GM21576 (cell line): ENCODE data around the gene NFIA.

Experiments
- ATAC-seq: cut with Tn5 transposase; IDR thresholded peaks from one replicate; pipeline ENCODE4 v1.9.1; 2021; ENCODE audit warnings: mild to moderate bottlenecking, moderate library complexity; ENCODE audit not compliant: unreplicated experiment

The NFIA gene

DNA sequence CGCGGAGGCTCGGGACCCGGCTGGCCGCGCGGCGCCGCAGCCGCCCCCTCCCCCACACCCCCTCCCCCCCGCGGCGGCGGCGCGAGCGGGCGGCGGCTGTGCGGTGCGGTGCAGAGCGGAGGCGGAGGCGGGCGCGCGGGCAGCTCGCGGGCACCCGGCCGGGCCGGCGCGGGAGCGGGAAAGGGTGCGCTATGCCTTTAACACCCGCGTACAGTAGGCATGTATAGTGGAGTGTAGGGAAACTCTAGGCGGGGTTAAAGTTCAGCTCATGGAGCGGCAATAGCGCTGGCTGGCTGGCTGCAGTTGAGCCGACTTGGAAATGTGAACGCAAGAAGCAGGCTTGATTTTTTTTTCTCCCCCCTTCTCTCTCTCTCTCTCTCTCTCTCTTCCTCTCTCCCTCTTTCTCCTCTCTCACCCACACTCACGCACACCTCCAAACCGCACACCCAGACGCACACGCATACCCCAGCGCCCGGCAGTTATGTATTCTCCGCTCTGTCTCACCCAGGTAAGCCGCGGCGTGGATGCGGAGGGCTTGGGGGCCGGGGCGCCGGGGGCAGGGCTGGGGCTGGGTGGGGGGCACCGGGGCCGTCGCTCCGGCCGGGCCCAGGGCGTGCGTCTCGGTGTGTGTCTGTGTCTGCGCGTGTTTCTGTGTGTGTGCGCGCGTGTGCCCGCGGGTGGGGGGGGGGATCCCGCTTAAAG is at the start of gene NFIA:
Gene NFIA (plus strand): TSS at position 251 of the 702 bp plus-strand sequence.
- ATAC-seq: no peak

DNA sequence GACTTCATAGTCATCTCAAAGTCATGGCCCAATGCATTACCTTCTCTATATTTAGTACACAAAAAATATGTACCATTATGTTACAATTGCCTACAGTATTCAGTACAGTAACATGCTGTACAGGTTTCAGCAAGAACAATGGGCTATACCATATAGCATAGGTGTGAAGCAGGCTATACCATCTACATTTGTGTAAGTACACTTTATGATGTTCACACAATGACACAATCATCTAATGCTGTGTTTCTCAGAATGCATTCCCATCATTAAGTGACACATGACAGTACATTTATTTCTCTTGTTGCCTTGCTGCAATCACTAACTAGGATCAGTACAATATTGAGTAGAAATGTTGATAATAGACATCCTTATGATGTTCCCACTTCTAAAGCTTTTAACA is 46.5 kb upstream of the NFIA start:
- ATAC-seq: no peak

DNA sequence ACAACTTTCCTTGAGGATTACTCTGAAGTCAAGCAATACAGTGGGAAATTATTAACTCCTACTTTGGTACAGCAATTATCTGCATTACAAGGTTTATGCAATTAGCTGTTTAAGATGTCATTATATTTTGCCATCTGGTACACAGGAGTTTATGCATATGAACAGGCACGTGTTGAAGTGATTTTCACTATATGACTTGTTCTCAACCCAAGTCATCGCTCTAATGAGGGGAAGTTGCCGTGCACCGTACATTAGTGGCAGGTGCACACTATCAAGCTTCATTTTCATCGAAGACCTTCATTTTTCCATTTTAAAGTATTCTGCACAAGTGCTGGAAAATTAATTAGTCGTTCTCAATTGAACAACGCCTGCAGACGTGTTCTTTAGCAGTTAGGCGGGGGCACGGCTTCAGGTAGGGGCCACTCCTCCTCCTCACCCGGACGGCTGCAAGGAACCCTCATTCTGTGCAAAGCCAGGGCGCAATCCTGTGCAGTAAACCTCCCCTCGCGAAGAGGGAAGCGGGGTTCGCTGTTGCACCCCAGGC is 39.8 kb upstream of the NFIA start:
- ATAC-seq: no peak

DNA sequence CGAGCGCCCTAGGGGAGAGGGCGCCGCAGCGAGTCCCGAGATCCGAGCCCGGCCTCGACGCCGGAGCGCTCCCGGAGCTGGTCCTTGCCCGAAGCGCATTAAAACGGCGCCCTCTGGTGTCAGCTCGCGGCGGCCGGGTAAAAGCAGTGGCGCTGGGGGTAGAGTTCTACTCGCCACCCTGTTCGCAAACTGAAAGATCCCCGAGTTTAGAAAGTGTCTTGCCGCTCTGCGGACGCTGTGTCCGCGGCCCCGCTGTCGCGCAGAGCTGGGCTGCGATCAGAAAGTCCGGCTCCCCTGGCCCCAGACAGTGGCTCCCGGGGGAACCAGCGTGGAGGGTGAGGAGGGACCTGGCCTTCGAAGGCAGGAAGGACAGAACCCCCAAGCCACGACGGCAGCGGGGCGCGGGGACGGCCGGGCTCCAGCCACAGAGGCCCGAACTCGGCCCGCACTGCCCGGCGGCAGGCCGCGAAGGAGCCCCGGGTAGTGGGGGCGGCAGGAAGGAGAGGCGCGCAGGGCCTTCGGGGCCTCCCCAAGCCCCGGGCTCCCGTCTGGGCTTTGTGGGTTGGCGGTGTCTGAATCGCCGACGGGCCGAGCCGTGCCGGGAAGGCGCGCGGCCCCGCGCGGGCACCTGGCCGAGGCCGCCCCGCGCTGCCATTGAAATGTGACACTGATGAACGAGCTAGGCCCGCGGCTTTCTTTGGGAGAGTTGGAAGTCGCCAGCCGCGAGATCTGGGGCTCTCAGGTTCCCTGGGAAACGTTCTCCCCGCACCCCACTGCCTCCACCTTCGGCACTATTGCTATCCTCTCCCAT is 39.1 kb upstream of the NFIA start:
- peak; percentile 75 for ATAC-seq

DNA sequence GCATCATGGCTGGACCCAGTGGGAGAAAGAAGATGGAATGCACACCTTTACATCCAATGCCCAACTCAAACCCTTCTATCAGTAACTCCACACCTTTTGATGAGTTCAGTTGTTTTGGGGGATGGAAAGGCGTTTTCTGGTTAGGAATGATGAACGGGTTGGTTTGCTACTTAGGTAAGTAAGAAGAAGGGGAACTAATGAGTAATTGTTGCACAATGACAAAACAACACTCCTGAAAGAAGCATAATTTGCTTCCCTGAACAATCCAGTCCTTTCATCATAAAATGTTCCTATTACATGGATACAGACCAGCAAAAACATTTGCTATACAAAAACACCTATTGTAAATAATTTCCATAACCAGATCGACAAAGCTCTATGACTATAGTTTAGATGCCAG is 35.9 kb upstream of the NFIA start:
- ATAC-seq: no peak

DNA sequence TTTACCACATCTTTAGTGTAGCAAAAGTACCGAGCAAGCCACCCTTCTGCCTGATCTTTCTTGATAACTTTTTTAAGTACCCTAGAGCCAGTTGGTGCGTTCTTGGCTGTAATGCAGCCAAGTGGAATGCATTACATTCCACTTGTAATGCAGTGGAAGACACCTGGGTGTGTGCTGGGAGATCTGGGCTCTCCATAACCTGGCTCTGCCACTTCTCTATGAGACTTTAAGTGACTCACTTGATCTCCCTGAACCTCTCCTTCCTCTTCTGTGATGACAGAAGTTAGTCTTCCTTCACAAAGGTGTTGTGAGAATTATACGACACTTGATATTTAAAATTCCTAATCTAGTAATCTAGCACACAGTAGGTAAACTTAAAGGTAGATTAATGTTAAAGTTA is 35.3 kb upstream of the NFIA start:
- no peak for ATAC-seq

DNA sequence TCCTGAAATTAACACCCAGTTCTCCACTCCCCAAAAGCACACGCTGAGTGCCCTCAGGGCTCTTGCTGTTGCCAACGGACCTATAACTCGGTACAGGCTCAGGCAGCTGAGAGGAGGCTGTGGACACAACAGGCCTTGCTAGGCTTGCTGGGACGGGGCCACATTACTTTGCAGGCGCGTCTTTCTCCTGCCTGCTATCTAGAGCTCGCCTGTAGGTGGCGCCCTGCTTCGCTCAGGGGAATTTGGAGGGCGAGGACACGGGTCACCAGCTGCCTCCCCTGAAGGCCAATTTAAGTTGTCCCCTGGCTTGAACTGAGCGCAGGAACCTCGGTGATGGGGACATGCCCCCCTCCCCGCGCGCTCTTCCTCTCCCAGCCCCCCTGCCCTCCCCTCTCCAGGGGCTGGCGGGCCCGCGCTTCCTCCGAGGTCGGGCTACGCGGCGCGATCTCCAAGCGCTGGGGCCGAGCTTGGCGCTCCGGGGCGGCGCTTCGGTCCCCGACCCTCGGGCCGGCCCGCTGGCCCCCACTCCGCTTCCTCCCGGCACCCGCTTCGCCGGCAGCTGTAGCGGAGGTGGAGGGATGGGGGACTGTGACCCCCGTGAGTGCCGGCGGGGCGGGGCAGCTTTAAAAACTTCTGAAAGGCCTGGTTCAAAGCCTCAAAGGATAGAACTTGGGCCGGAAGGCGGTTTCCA is 32.4 kb upstream of the NFIA start:
- peak; percentile 84 for ATAC-seq

DNA sequence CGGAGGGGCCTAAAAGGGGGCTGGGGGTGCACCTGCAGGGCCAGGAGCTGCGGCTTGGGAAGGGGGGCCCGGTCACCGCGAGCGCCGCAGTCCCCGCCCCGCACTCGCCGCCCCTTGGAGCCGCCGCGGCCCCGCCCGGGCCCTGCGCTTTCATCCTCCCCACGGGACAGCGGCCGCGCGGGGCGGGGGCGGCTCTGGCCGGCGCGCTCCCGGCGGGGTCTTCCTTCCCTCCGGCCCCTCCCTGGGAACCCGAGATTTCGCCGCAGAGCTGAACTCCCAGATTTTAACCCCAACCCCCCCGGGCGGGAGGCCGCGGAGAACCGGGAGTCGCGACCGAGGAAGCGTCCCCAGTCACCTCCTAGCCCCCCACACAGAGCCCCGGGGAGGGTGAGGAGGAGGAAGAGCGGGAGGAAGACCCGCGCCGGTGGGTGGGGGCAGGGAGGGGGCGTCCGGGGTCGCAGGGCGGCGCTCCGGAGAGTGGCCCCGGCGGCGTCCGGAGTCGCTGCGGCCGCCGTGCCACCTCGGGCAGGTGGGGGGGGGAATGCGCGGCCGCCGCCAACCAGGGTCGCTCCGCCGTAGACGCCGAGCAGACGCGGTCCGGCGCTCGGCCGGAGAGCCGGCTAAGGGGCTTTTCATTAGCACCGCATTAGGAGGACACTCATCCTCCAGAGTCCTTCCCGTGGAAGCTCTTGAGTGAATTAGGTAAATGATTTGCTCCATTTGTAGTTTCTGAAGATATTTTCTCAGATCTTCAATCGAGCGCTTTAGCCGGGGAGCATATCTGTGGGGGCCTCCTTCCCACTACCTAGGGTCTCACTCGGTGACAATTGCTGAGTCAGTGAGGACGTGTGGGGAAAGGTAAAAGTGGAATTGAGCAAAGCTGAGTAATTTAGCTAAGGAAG is 31.6 kb upstream of the NFIA start:
- no peak for ATAC-seq

DNA sequence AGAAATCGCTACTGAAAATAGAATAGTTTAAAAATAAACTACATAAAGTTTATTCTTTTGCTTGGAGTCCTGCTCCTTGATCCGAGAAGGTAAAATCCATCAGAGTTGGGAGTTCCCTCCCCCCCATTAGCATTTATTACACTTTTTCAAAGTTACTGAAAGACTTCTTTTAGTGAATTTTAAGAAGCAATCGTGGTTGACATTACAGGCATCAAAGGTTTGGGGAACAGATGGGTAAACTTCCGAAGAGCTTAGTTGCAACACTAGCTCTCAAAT is 31.0 kb upstream of the NFIA start:
- no peak for ATAC-seq

DNA sequence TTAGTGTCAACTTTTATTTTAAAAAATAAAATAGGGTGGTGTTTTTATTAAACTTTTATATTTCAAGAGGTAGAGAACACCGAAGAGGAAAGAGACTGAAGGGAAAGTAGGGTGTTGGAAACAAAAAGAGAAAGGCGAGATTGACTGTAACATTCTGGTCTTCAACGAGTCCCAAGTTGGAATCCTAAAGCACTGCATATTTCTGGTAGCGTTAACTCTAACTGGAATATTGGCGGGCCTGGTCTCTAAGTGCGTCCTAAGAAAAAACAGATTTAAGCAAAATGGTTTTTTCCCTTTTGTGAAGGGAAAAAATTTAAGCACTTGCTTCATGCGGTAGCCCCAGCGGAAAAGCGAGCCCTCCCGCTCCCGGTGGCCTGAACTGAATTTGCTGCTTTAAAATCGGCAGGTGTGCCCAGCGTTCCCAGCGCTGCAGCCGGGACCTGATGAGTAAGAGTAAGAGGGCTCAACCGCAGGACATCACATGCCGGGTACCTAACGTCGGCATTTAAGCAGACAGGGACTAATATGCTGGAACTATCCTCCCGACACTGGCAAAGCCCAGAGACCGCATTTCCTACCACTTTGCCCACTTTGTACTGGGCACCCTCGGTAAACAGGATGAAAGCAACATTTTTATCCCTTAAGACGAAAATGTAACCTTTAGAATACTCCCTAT is 30.5 kb upstream of the NFIA start:
- ATAC-seq: no peak

DNA sequence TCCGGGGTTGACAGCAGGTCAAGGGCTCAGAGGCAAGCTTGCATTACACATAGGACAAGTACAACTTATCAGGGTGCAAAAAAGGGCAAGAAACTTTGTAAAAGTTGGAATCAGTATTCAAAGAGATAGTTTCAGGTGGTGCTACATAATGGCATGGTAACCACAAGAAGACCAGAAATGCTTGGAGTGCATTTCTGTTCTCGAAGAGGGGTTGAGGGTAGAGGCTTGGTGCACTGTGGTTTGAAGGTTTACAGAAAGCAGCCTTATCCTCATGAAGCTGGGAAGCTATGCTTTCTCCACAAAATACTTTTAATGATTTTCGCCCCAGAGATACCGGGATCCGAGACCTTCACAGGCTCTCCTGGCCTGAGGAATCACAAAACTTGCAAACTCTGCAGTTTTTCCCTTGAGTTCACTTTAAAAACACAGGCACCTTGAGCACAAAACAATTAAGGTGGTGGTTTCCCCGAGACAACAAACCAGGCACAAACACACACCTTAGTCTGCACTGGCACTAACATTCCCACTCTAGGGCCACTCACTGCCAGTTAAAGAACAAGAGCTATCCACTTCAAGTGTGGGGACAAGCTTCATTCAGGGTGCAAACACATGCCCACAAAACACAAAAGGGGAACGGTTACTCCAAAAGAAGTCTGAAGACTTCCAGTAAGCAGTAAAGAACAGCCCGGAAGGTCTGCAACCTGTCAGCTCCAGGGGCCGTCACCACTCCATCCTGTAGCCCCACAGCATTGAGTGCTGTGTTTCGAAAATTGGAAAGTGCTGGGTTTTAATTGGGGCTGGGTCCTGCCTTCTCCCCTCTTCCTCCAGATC is 29.8 kb upstream of the NFIA start:
- no peak for ATAC-seq

DNA sequence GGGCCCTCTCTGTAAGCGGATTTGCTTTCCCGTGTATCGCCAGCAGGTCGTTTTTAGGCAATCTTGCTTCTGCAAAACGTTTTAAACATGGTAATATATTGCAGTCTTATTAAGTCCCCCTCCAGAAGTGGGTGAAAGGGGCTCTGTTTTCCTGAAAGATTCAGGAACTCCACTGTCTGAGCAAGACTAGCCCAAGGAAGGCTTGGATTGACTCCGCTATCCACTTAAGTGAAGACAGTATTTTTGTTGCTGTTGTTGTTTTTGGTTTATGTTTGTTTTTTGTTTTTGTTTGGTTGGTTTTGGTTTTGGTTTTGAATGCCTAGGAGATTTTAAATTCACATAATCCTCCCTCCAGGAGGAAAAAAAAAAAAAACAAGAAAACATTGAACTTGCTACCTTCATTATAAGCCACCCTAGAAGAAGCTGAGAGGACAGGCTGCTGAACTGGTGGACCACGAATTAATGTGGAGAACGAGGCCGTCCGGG is 29.1 kb upstream of the NFIA start:
- ATAC-seq: no peak

DNA sequence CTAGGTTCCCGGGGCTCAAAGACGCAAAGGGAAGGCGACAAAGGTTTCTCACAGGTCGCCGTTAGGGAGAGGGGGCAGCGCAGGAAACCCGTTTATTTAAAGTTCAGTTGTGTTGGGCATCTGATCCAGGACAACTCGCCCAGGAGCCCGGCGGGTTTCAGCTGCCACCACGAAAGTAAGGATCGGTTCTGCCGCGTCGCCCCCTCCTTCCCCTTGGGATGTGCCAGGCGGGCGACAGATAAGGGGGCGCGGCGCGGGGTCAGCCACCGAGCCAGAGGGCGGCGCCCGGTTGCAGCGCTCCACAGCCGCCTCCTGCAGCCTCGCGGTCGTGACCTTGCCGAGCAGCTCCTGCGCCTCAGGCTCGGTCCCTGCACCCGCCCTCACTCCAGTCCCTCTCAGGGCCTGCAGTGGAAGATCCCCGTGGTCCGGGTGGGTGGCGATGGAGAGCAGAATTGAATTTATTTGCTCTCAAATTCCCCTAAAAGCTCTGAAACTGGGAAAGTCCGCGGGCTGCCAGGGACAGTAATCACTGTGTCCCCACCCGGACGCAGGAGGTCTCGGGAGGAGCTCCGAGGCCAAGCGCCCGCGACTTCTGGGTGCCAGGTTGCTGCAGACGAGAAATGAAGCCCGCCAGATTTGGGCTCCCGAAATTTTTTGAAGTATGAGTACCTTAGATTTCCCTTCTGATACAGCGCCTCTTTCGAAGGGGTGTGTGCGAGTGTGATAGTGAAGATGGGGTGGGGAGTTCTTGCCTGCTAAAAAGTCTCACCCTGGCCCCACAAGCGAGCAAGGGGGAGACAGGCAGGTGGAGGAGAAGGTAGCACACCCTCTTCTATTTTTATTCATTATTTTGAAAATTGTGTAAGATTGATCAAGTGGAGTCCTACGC is 28.4 kb upstream of the NFIA start:
- ATAC-seq: no peak

DNA sequence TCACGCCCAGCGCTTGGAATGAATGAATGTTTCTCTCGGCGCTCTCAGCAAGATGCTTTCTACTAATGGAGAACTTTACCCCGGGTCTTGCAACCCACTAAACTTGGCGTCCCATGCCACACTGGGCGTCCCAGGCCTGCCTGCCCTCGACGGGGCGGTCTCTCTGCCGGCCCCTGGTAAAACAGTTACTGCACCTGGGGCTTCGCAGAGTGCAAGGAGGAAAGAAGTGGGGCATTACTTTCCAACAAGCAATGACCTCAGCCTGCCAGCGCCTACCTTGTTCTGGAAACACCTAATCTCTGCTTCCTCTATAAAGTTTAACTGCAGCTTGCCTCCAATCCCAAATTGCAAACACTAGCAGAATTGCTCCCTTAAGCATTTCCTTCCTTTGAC is 27.8 kb upstream of the NFIA start:
- no peak for ATAC-seq

DNA sequence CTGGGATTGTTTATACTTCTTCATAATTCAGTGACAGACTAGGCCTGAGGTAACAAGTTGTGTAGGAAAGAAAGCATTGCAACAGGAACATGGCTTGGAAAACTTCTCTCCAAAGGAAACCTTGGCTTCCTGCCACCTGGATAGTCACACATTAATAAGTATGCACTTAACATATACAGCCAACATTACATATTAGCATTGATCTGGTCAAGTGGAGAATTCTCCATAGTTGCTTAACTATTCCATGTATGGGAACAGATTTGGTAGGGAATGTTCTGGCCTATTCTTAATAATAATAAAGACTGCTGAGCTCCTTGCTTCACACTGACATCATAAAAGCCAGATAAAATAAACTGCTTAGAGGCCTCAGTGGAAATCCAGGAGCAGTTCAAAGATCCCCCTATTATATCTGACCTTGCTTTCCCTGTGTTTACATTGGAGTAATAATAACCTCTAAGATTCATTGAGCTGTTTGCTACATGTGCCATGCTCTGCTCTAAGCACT is 27.2 kb upstream of the NFIA start:
- ATAC-seq: no peak

DNA sequence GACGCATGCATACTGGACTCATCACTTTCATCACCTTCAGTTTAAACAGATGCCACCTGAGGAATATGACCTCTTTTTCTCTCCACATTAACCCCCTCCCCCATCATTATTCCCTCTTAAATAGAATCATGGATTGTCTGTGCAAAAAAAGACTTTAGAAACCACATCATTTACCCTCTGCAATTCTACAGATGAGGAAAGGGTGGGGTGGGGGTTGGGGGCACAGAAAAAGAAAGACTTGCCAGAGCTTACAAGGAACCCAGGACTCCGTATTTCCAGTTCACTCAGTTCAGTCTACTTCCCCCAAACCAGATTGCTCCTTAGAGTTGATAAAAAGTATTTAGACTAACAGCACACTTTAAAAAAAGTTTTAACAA is 26.2 kb upstream of the NFIA start:
- ATAC-seq: no peak

DNA sequence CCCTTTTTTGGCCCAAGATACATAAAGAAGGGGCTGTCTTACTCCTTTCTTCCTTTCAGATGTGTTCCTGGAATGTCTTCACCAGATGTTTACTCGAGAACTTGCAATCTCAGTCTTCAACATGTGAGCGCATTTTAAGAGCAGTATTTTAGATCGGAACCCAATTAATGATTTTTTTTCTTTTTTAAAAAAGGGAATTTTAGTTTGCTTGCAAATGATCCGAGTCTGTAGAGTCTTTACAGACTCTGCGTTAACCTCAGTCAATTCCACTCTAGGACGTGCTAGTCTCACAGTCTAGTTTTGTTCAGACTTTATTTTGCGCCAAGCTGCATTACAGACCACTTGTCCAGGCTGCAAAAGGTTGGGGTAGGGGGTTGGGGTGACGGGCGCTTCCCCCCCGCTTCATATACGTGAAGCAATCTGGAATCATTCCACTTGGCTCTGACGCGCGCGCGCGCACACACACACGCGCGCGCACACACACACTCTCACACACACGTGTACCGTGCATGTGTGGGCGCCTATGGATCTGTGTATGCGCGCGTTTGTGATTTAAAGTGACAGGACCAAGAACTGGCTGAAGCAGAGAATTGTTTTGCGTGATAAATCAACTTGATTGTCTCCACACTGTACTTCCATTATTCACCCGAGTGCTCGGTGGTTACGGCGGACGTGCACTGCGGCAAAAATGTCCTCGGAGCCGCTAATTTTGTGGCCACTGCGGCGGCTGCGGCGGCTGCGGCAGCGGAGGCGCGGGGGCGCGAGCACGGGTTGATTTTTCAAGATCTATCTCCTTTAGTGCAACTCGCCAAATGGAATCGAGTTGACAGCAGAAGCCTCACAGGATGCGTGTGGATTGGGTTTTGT is 25.6 kb upstream of the NFIA start:
- no peak for ATAC-seq
